K562 (cell line): Measurements from ENCODE around the gene CCSAP. TPM values are rescaled to one million over a fixed set of nuclear protein-coding genes. Genes with fewer than 3 reads are reported as not detected.

Experiments
- ATAC-seq: fragments of 200-7000 bp; cut with Tn5 transposase; 3 replicates; pipeline ENCODE4 v1.9.1; 2020; ENCODE audit warnings: moderate library complexity
- BruUV-seq: library from RNA; stranded (reverse); fragments of 400-500 nt; replicated peaks from 2 replicates; lab custom pipeline; 2021; lab: Mats Ljungman, UMichigan
- CTCF ChIA-PET: fragments of 300-600 bp; formaldehyde crosslinking; extraction: SDS; loops from one replicate; lab custom pipeline; 2021; ENCODE audit warnings: low intra/inter-chr PET ratio; lab: Yijun Ruan, JAX
- POLR2A ChIA-PET: fragments of 300-600, 350-650 bp; sonication (Branson Sonifier 250); formaldehyde crosslinking; extraction: SDS; loops from one replicate; lab custom pipeline; 2021; ENCODE audit warnings: antibody characterized with exemption, inconsistent platforms; lab: Yijun Ruan, JAX
- DNase-seq, 4 experiments: peaks; one replicate each; pipeline versions ENCODE4 v3.0.0 to v3.0.0-alpha.2; 2011 to 2018; ENCODE audit warnings: low spot score in 3 of 4, mixed read lengths in 3 of 4; ENCODE audit errors: extremely low read depth in 1 of 4
- FAIRE-seq: peaks from 2 replicates; lab custom pipeline; 2011; peaks lifted over from hg19 to GRCh38; lab: Jason Lieb, UNC
- H2AFZ ChIP-seq: 2 replicates; pipeline ENCODE4 v1.6.0; 2011; ENCODE audit warnings: low read depth, low read length, control low read depth, inconsistent platforms
- H3K27ac ChIP-seq: fragments of 200-600 bp; 3 replicates; pipeline ENCODE4 v1.8.0; 2011; ENCODE audit warnings: low read depth, mild to moderate bottlenecking, control low read depth, inconsistent platforms, low read length, moderate library complexity, mixed read lengths; ENCODE audit errors: extremely low read depth
- H3K27me3 ChIP-seq, 2 experiments: fragments of 300-600 bp in 1 of 2; 2 replicates in 1 of 2; 3 replicates in 1 of 2; pipeline versions ENCODE4 v1.6.0 to v1.8.0; 2011; ENCODE audit warnings: inconsistent platforms in 2 of 2, low read length in 2 of 2, mild to moderate bottlenecking in 1 of 2, mixed read lengths in 1 of 2, moderate library complexity in 1 of 2; ENCODE audit not compliant: control insufficient read depth in 2 of 2, insufficient read depth in 2 of 2
- H3K36me3 ChIP-seq: fragments of 300-600 bp; 3 replicates; pipeline ENCODE4 v1.8.0; 2011; ENCODE audit warnings: mild to moderate bottlenecking, low read length, inconsistent platforms; ENCODE audit not compliant: control insufficient read depth, insufficient read depth
- H3K4me1 ChIP-seq, 2 experiments: fragments of 200-600 bp in 1 of 2; replicated peaks in 1 of 2; 2 replicates in 1 of 2; 3 replicates in 1 of 2; pipeline versions ENCODE4 v1.5.1 to v1.8.0; 2011; ENCODE audit warnings: inconsistent platforms in 2 of 2, low read length in 2 of 2, mild to moderate bottlenecking in 1 of 2, mixed read lengths in 1 of 2, moderate library complexity in 1 of 2; ENCODE audit not compliant: control insufficient read depth in 2 of 2, insufficient read depth in 2 of 2
- H3K4me2 ChIP-seq: 2 replicates; pipeline ENCODE4 v1.6.1; 2011; ENCODE audit warnings: low read length, control low read depth, inconsistent platforms, mixed read lengths; ENCODE audit not compliant: insufficient read depth
- H3K4me3 ChIP-seq: fragments of 200-600 bp; sonication (generic), shearing (Covaris generic); 2 replicates; pipeline ENCODE4 v1.5.1; 2016; ENCODE audit warnings: control low read depth, inconsistent platforms
- H3K79me2 ChIP-seq: fragments of 200-600 bp; 3 replicates; pipeline ENCODE4 v1.8.0; 2011; ENCODE audit warnings: low read length, inconsistent platforms; ENCODE audit not compliant: control insufficient read depth, insufficient read depth
- H3K9ac ChIP-seq, 2 experiments: 2 replicates each; pipeline versions ENCODE4 v1.6.0 to v1.6.1; 2011; ENCODE audit warnings: low read depth in 2 of 2, low read length in 2 of 2, control low read depth in 1 of 2, inconsistent platforms in 1 of 2, mild to moderate bottlenecking in 1 of 2, mixed read lengths in 1 of 2; ENCODE audit not compliant: insufficient read depth in 1 of 2
- H3K9me1 ChIP-seq: one replicate; pipeline ENCODE4 v1.6.0; 2011; ENCODE audit warnings: inconsistent platforms, mild to moderate bottlenecking, low read length, moderate library complexity; ENCODE audit not compliant: control insufficient read depth, insufficient read depth
- H3K9me3 ChIP-seq: replicated peaks from 2 replicates; pipeline ENCODE4 v1.5.1; 2011; ENCODE audit warnings: low read depth, low read length, inconsistent platforms; ENCODE audit not compliant: control insufficient read depth, insufficient read depth
- H4K20me1 ChIP-seq: replicated peaks from 2 replicates; pipeline ENCODE4 v1.6.1; 2011; ENCODE audit warnings: low read length, inconsistent platforms, mixed read lengths; ENCODE audit not compliant: control insufficient read depth, insufficient read depth
- EZH2 ChIP-seq: IDR thresholded peaks from 2 replicates; pipeline ENCODE4 v1.6.1; 2012; ENCODE audit warnings: low read depth, mild to moderate bottlenecking, inconsistent platforms, low read length, borderline replicate concordance
- HDAC3 ChIP-seq: fragments of 450-650 bp; IDR thresholded peaks from 2 replicates; pipeline ENCODE4 v1.6.1; 2018; ENCODE audit warnings: borderline replicate concordance, mild to moderate bottlenecking, moderate library complexity; ENCODE audit not compliant: partially characterized antibody
- SMARCE1 ChIP-seq: fragments of 450-650 bp; IDR thresholded peaks from 2 replicates; pipeline ENCODE4 v1.7.1; 2016; ENCODE audit warnings: mild to moderate bottlenecking
- SOX6 ChIP-seq: fragments of 450-650 bp; IDR thresholded peaks from 2 replicates; pipeline ENCODE4 v1.6.1; 2014; ENCODE audit warnings: mild to moderate bottlenecking
- SP2 ChIP-seq: IDR thresholded peaks from 2 replicates; pipeline ENCODE4 v1.6.1; 2011; ENCODE audit warnings: mild to moderate bottlenecking, low read depth, low read length, moderate library complexity; ENCODE audit not compliant: poor library complexity, severe bottlenecking; ENCODE audit errors: extremely low read depth
- TCF3 ChIP-seq: sonication (generic); formaldehyde crosslinking; IDR thresholded peaks from 2 replicates; pipeline ENCODE4 v1.4.0; 2020; ENCODE audit warnings: mild to moderate bottlenecking, missing genetic modification reagents
- ZC3H11A ChIP-seq: IDR thresholded peaks from 2 replicates; pipeline ENCODE4 v1.6.1; 2012; ENCODE audit warnings: low read depth, low read length, improper control_type of control experiment
- WGBS: fragments of 100-300 bp; shearing (Covaris generic); methylation state at CpG from one replicate; pipeline ENCODE4 v1.1.6; 2016; ENCODE audit warnings: low coverage, mixed read lengths; ENCODE audit not compliant: insufficient coverage; ENCODE audit errors: missing lambda C conversion rate; 5-methylcytosine and 5-hydroxymethylcytosine counted together
- in situ Hi-C: fragments of 300-500 bp; cut with MboI; formaldehyde crosslinking; loops from 4 replicates; pipeline ENCODE4 v1.15.0; 2018; ENCODE audit warnings: inconsistent platforms, mixed read lengths
- intact Hi-C: fragments of 100-400 bp; cut with micrococcal nuclease; formaldehyde crosslinking; loops from 2 replicates; pipeline ENCODE4 v1.14.2; 2022
- polyA plus RNA-seq, 8 experiments: library from polyadenylated mRNA; depleted of rRNA in 4 of 8; stranded (reverse) in 5 of 8; unstranded in 3 of 8; fragments of >200 nt; fragmentation: Nextera tagmentation in 2 of 8; fragmentation: Illumina TruSeq in 1 of 8; extraction: Ambion mirVana in 2 of 8; extraction: Trizol in 1 of 8; gene quantifications; 2 replicates each; pipeline versions ENCODE4 v1.2.1 to v1.2.3, GENCODE V29; 2011 to 2014; ENCODE audit warnings: inconsistent platforms in 1 of 8, missing spikeins in 1 of 8
- total RNA-seq, 7 experiments: library from RNA; depleted of rRNA in 6 of 7; stranded (reverse); fragments of >200 nt in 6 of 7; fragmentation: Illumina TruSeq in 2 of 7; extraction: Trizol in 2 of 7; gene quantifications; 2 replicates each; pipeline versions ENCODE4 v1.2.1 to v1.2.3, GENCODE V29; 2011 to 2021; ENCODE audit warnings: low replicate concordance in 1 of 7
- TF ChIP-seq, protein P1 (sequence below): sonication (generic); formaldehyde crosslinking; IDR thresholded peaks from 2 replicates; pipeline ENCODE4 v1.9.0; 2022; ENCODE audit warnings: mild to moderate bottlenecking, missing genetic modification reagents
- TF ChIP-seq, protein P2 (sequence below): IDR thresholded peaks from 2 replicates; pipeline ENCODE4 v1.6.1; 2011; ENCODE audit not compliant: insufficient read length; ENCODE audit errors: extremely low read depth
- TF ChIP-seq, protein P3 (sequence below), 2 experiments: fragments of 450-650 bp; IDR thresholded peaks; 2 replicates each; pipeline ENCODE4 v1.6.1; 2016; ENCODE audit warnings: mild to moderate bottlenecking in 2 of 2, borderline replicate concordance in 1 of 2, low read depth in 1 of 2, moderate library complexity in 1 of 2
- TF ChIP-seq, protein P4 (sequence below): fragments of 250-450 bp; sonication (Bioruptor Pico); IDR thresholded peaks from 2 replicates; pipeline ENCODE4 v1.5.0; 2020; ENCODE audit warnings: mild to moderate bottlenecking

The CCSAP gene
- total and polyA plus RNA-seq, 9 of the 15 experiments (the other 6 are each of a cell fraction or from before 2014, with no cell fraction given) = 3.6 to 15.9 (median 9.5) TPM

DNA sequence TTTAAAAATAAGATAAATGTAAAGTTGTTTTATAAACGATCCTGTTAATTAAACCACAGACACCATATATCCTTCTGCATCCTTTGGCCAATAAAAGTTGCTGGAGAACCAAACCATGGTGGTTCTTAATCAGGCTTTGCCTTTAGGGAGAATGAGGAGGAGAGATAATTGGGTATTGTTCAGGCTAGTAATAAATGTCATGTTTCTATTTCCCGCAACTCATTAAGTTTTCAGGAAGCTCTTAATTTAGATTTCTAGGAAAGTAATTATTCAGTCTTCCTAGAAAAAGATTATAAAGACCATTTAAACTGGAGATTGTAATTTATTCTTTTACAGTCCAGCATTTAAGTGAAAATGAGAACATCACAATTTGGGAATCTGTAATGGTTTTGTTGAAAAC, 37.5 kb downstream of the CCSAP start:
- ATAC-seq = no peak
- CTCF ChIA-PET = no interaction called here
- H3K9me1 ChIP-seq = no peaks in the 10 kb centered on the region
- WGBS = 30% methylated on average over 2 of the region's 2 CpGs
- no peaks in the 10 kb centered on the region for H3K79me2 ChIP-seq
- peak; percentile 54 for FAIRE-seq
- H3K36me3 ChIP-seq = peaks cover 45% of the 10 kb centered on the region
- no peak overlapping the region for H3K4me2 ChIP-seq
- in situ Hi-C loops (no loop called here), intact Hi-C loops (no loop called here)
- no peak overlapping the region for H2AFZ ChIP-seq
- H3K9ac ChIP-seq = no peak overlapping the region
- BruUV-seq = no TSS peak
- no peaks in the 10 kb centered on the region for H3K27me3 ChIP-seq
- DNase-seq = no peak
- POLR2A ChIA-PET = interaction anchor here (0.6 kb wide), 1 partner anchor 20 kb away, joined by 3 read pairs; no protein-coding TSS in a partner anchor
- H3K4me3 ChIP-seq = no peak overlapping the region
- no peak overlapping the region for H3K27ac ChIP-seq
- H4K20me1 ChIP-seq = no peaks in the 10 kb centered on the region
- no peaks in the 10 kb centered on the region for H3K9me3 ChIP-seq
- H3K4me1 ChIP-seq = no peaks in the 10 kb centered on the region
- TF ChIP-seq ZC3H11A = no peak
- TF ChIP-seq HDAC3 = no peak
- TF ChIP-seq, protein P1, sequence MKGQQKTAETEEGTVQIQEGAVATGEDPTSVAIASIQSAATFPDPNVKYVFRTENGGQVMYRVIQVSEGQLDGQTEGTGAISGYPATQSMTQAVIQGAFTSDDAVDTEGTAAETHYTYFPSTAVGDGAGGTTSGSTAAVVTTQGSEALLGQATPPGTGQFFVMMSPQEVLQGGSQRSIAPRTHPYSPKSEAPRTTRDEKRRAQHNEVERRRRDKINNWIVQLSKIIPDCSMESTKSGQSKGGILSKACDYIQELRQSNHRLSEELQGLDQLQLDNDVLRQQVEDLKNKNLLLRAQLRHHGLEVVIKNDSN (CRISPR knock-in tag) = no peak
- TF ChIP-seq, protein P2, sequence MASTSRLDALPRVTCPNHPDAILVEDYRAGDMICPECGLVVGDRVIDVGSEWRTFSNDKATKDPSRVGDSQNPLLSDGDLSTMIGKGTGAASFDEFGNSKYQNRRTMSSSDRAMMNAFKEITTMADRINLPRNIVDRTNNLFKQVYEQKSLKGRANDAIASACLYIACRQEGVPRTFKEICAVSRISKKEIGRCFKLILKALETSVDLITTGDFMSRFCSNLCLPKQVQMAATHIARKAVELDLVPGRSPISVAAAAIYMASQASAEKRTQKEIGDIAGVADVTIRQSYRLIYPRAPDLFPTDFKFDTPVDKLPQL = no peak
- no peak for TF ChIP-seq SMARCE1
- peak; percentile 67; the same call in 1 of the 2 replicates for TF ChIP-seq SOX6
- TF ChIP-seq, protein P3, sequence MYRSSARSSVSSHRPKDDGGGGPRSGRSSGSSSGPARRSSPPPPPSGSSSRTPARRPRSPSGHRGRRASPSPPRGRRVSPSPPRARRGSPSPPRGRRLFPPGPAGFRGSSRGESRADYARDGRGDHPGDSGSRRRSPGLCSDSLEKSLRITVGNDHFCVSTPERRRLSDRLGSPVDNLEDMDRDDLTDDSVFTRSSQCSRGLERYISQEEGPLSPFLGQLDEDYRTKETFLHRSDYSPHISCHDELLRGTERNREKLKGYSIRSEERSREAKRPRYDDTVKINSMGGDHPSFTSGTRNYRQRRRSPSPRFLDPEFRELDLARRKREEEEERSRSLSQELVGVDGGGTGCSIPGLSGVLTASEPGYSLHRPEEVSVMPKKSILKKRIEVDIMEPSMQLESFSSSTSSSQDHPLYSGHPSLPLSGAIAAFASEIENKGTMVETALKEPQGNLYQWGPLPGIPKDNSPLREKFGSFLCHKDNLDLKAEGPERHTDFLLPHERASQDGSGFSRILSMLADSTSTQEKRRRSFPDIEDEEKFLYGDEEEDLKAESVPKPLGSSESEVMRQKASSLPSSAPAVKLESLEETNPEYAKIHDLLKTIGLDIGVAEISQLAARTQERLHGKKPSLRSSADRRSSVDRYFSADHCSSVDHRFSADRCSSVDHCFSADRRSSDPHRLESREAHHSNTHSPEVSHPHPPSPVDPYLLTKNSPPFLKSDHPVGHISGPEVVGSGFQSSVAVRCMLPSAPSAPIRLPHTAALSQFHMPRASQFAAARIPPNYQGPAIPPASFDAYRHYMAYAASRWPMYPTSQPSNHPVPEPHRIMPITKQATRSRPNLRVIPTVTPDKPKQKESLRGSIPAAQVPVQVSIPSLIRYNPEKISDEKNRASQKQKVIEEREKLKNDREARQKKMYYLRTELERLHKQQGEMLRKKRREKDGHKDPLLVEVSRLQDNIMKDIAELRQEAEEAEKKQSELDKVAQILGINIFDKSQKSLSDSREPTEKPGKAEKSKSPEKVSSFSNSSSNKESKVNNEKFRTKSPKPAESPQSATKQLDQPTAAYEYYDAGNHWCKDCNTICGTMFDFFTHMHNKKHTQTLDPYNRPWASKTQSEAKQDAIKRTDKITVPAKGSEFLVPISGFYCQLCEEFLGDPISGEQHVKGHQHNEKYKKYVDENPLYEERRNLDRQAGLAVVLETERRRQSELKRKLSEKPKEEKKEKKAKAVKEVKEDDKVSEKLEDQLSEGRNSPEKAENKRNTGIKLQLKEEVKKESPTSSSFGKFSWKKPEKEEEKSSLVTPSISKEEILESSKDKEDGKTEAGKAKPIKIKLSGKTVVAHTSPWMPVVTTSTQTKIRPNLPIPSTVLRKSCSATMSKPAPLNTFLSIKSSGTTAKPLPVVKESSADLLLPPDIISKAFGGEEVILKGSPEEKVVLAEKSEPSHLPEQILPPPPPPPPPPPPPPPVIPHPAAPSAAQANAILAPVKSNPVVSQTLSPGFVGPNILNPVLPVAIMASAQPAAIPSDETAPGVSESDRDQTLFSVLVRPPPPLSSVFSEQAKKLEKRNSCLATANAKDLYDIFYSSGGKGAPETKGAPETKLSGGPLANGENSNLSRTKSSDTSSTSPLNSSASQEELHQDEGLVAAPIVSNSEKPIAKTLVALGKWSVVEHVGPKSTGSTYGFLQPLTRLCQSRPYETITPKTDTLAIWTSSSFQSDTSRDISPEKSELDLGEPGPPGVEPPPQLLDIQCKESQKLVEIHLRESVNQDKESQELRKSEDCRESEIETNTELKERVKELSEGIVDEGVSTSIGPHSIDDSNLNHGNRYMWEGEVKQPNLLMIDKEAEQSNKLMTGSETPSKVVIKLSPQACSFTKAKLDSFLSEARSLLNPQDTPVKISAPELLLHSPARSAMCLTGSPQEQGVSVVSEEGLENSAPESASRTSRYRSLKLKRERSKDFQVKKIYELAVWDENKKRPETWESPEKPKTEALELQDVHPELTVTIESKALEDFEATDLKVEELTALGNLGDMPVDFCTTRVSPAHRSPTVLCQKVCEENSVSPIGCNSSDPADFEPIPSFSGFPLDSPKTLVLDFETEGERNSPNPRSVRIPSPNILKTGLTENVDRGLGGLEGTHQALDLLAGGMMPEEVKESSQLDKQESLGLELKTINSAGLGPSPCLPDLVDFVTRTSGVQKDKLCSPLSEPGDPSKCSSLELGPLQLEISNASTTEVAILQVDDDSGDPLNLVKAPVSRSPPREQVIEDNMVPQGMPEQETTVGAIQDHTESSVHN (IDR thresholded peaks at IDR 0.05; ENCODE audit: borderline replicate concordance in 1 of 2, low read depth in 1 of 2) = no peak
- TF ChIP-seq SP2 = no peak
- TF ChIP-seq TCF3 = peak; percentile 38; the same call in 1 of the 2 replicates
- no peak for TF ChIP-seq EZH2
- TF ChIP-seq, protein P4, sequence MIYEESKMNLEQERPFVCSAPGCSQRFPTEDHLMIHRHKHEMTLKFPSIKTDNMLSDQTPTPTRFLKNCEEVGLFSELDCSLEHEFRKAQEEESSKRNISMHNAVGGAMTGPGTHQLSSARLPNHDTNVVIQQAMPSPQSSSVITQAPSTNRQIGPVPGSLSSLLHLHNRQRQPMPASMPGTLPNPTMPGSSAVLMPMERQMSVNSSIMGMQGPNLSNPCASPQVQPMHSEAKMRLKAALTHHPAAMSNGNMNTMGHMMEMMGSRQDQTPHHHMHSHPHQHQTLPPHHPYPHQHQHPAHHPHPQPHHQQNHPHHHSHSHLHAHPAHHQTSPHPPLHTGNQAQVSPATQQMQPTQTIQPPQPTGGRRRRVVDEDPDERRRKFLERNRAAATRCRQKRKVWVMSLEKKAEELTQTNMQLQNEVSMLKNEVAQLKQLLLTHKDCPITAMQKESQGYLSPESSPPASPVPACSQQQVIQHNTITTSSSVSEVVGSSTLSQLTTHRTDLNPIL = no peak
